GM21723 (cell line): ENCODE data around the gene RAB6A.
"Not testable (repeated sequence)": the region's sequence is repeated elsewhere in the genome, so short reads cannot be mapped to it uniquely, and the experiment has no call there.

ENCODE experiments used
- ATAC-seq: cut with Tn5 transposase; IDR thresholded peaks from one replicate; pipeline ENCODE4 v1.9.1; 2021; ENCODE audit warnings: mild to moderate bottlenecking, moderate library complexity; ENCODE audit not compliant: unreplicated experiment

RAB6A gene

GRCh38 chr11:73760679-73761402 is at the start of gene RAB6A:
TSS of gene RAB6A (minus strand) at chr11:73761074. CDS start at chr11:73760635, 439 bp downstream.
- peak; percentile 91 for ATAC-seq

- no peak for ATAC-seq
Observed at GRCh38 chr11:73810637-73811036, 49.8 kb upstream of the RAB6A start.

- no peak for ATAC-seq
Observed at GRCh38 chr11:73808052-73808451, 47.2 kb upstream of the RAB6A start.

- no peak for ATAC-seq
Observed at GRCh38 chr11:73804712-73805111, 43.8 kb upstream of the RAB6A start.

- no peak for ATAC-seq
Observed at GRCh38 chr11:73801136-73801535, 40.3 kb upstream of the RAB6A start.

GRCh38 chr11:73800276-73800806 is 39.5 kb upstream of the RAB6A start:
- ATAC-seq: no peak

- ATAC-seq: no peak
Observed at GRCh38 chr11:73797457-73797856, 36.6 kb upstream of the RAB6A start.

- no peak for ATAC-seq
Observed at GRCh38 chr11:73795925-73796632, 35.2 kb upstream of the RAB6A start.

GRCh38 chr11:73792584-73792983 is 31.7 kb upstream of the RAB6A start:
- ATAC-seq: no peak

GRCh38 chr11:73789279-73789670 is 28.4 kb upstream of the RAB6A start:
- no peak for ATAC-seq

GRCh38 chr11:73787643-73788558 is 27.0 kb upstream of the RAB6A start, which contains the start of gene MRPL48:
TSS of gene MRPL48 (plus strand) at chr11:73787874. CDS start at chr11:73787972, 98 bp downstream.
- peak; percentile 95 for ATAC-seq

- peak; percentile 4 for ATAC-seq
Observed at GRCh38 chr11:73787051-73787642, 26.3 kb upstream of the RAB6A start.

GRCh38 chr11:73785467-73785866 is 24.6 kb upstream of the RAB6A start:
- not testable (repeated sequence) for ATAC-seq

- ATAC-seq: no peak
Observed at GRCh38 chr11:73784734-73785133, 23.9 kb upstream of the RAB6A start.

GRCh38 chr11:73784080-73784634 is 23.3 kb upstream of the RAB6A start:
- no peak for ATAC-seq

- ATAC-seq: no peak
Observed at GRCh38 chr11:73783483-73784020, 22.7 kb upstream of the RAB6A start.

- no peak for ATAC-seq
Observed at GRCh38 chr11:73781303-73781702, 20.4 kb upstream of the RAB6A start.

GRCh38 chr11:73779084-73779902 is 18.4 kb upstream of the RAB6A start:
- peak; percentile 99 for ATAC-seq

GRCh38 chr11:73770811-73771210 is 9.9 kb upstream of the RAB6A start:
- not testable (repeated sequence) for ATAC-seq
